BLaER1 treated with 17β-estradiol and CSF1 and Interleukin-3, amounts not matched to agents 10 nM and 100 nM (cell line): ENCODE results near the gene PLK1.
"Not testable (repeated sequence)": the region's sequence is repeated elsewhere in the genome, so short reads cannot be mapped to it uniquely, and the experiment has no call there.

ENCODE experiments used
- H3K27ac ChIP-seq, 11 experiments: shearing (Covaris generic); formaldehyde crosslinking; 2 replicates each; pipeline ENCODE4 v1.8.1; 2022
- H3K27me3 ChIP-seq, 11 experiments: shearing (Covaris generic); formaldehyde crosslinking; 2 replicates each; pipeline ENCODE4 v1.8.1; 2022
- H3K36me3 ChIP-seq, 11 experiments: shearing (Covaris generic); formaldehyde crosslinking; 2 replicates each; pipeline ENCODE4 v1.8.1; 2022
- H3K4me1 ChIP-seq, 10 experiments: shearing (Covaris generic); formaldehyde crosslinking; 2 replicates each; pipeline ENCODE4 v1.8.1; 2022
- H3K4me2 ChIP-seq, 11 experiments: shearing (Covaris generic); formaldehyde crosslinking; 2 replicates each; pipeline ENCODE4 v1.8.1; 2022
- H3K4me3 ChIP-seq, 10 experiments: shearing (Covaris generic); formaldehyde crosslinking; 2 replicates each; pipeline ENCODE4 v1.8.1; 2022
- H3K9ac ChIP-seq, 11 experiments: shearing (Covaris generic); formaldehyde crosslinking; 2 replicates each; pipeline ENCODE4 v1.8.1; 2022
- H3K9me3 ChIP-seq, 11 experiments: shearing (Covaris generic); formaldehyde crosslinking; replicated peaks in 1 of 11; 2 replicates each; pipeline ENCODE4 v1.8.1; 2022
- H4K20me1 ChIP-seq, 11 experiments: shearing (Covaris generic); formaldehyde crosslinking; 2 replicates each; pipeline ENCODE4 v1.8.1; 2022
- Cebpa-rat ChIP-seq, 11 experiments: shearing (Covaris generic); IDR thresholded peaks; 2 replicates each; pipeline ENCODE4 v1.8.1; 2022

Gene PLK1

DNA sequence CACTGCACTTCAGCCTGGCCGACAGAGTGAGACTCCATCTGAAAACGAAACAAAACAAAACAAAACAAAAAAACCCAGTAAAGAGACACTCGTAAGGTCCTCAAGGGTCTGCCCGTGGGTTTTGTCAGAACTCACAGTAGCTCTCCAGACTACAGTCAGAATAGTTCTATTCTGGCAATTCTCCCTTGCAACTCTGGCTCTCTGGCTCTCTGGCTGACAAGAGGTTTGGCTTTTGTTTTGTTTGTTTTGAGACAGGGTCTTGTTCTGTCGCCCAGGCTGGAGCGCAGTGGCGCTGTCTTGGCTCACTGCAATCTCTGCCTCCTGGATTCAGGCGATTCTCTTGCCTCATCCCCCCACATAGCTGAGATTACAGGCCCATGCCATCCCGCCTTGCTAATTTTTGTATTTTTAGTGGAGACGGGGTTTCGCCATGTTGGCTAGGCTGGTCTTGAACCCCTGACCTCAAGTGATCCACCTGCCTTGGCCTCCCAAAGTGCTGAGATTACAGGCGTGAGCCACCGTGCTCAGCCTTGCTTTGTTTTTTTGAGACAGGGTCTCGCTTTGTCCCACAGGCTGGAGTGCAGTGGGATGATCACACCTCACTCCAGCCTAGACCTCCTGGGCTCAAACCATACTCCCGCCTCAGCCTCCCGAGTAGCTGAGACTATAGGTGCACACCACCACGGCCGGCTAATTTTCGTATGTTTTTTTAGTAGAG is 55.6 kb downstream of the PLK1 start:
- Histone ChIP-seq H3K27me3 (no peaks in the 10 kb centered on the region), H3K9ac (0 out of 22 replicates have a peak overlapping the region, but pooled peaks of 1 of the 11 experiments have one; percentile 48), H3K4me3 (no peak overlapping the region), H3K36me3 (no peaks in the 10 kb centered on the region), H3K4me2 (peak overlapping the region in 1 of 11 experiments; percentile 21; a peak in 1 of 22 replicates), H3K9me3 (no peaks in the 10 kb centered on the region), H3K4me1 (0 out of 20 replicates have a peak, but pooled peaks cover 0 to 3% (median 0%) of the 10 kb centered on the region in 10 experiments), H4K20me1 (no peaks in the 10 kb centered on the region), H3K27ac (peak overlapping the region in 1 of 11 experiments; percentile 23; a peak in 1 of 22 replicates)
- no peak for TF ChIP-seq Cebpa-rat (IDR thresholded peaks at IDR 0.05)

DNA sequence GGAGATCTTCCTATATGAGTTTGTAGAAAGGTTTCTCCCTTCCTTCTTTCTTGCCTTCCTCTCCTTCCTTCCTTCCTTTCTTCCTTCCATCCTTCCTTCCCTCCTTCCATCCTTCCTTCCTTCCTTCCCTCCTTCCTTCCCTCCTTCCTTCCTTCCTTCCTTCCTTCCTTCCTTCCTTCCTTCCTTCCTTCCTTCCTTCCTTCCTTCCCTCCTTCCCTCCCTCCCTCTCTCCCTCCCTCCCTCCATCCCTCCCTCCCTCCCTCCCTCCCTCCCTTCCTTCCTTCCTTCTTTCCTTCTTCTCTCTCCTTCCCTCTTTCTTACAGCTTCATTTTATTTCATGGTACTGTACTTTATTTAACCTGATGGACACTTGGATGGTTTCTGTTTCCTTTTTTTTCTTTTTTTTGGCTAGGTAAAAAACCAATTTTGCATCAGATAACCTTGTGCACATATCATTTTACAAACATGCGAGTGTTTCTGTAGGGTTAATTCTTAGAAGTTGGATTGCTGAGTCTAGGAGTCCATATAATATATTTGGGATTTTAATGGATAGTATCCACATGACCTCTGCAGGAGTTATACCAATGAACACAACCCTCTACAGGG is 58.8 kb downstream of the PLK1 start:
- not testable (repeated sequence) for H4K20me1 ChIP-seq, H3K9ac ChIP-seq, H3K4me3 ChIP-seq, H3K27me3 ChIP-seq, H3K9me3 ChIP-seq, H3K36me3 ChIP-seq, H3K4me1 ChIP-seq, H3K4me2 ChIP-seq, H3K27ac ChIP-seq

DNA sequence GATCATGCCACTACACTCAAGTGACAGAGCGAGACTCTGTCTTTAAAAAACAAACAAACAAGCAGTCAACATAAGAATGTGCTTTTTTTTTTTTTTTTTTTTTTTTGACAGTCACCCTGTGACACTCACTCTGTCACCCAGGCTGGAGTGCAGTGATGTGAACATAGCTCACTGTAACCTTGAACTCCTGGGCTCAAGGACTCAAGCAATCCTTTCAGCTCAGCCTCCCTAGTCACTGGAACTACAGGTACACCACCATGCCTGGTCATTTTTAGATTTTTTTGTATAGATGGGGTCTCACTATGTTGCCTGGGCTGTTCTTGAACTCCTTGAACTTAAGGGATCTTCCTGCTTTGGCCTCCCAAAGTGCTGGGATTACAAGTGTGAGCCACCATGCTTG is 60.8 kb downstream of the PLK1 start:
- TF ChIP-seq Cebpa-rat (IDR thresholded peaks at IDR 0.05) = no peak
- Histone ChIP-seq H3K27ac (no peak overlapping the region), H3K9ac (no peak overlapping the region), H3K4me3 (no peak overlapping the region), H3K36me3 (no peaks in the 10 kb centered on the region), H3K4me1 (0 out of 20 replicates have a peak, but pooled peaks cover 0 to 3% (median 0%) of the 10 kb centered on the region in 10 experiments), H3K9me3 (no peaks in the 10 kb centered on the region), H3K27me3 (no peaks in the 10 kb centered on the region), H3K4me2 (no peak overlapping the region), H4K20me1 (no peaks in the 10 kb centered on the region)
